GM21717 (cell line): ENCODE results near the gene CHRNA7.
"Not testable (repeated sequence)": the region's sequence is repeated elsewhere in the genome, so short reads cannot be mapped to it uniquely, and the experiment has no call there.

Experiments
- ATAC-seq: cut with Tn5 transposase; IDR thresholded peaks from one replicate; pipeline ENCODE4 v1.9.1; 2021; ENCODE audit warnings: mild to moderate bottlenecking, moderate library complexity; ENCODE audit not compliant: unreplicated experiment

The CHRNA7 gene

DNA sequence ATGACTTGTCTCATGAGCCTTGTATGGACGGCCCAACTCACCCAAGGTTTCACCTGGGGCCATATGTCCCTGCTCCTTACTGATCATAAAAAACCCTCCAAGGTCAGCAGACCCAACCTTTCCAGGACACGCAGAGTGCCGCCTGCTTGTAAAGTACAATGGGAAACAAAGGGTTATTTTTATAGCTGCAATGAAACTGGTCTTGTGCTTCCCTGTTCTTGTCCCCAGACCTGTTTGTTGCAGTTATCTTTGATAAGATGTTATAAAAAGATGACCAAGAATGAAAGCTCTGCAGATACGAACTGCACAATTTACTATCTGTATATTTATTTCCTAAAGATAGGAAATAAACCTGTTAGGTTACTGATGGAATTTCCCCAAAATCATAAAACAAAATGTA lies 136.0 kb downstream of the CHRNA7 start:
- ATAC-seq = not testable (repeated sequence)

DNA sequence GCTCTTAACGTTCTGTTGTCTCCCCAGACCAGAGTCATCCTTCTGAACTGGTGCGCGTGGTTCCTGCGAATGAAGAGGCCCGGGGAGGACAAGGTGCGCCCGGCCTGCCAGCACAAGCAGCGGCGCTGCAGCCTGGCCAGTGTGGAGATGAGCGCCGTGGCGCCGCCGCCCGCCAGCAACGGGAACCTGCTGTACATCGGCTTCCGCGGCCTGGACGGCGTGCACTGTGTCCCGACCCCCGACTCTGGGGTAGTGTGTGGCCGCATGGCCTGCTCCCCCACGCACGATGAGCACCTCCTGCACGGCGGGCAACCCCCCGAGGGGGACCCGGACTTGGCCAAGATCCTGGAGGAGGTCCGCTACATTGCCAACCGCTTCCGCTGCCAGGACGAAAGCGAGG lies 137.6 kb downstream of the CHRNA7 start:
- ATAC-seq = not testable (repeated sequence)

DNA sequence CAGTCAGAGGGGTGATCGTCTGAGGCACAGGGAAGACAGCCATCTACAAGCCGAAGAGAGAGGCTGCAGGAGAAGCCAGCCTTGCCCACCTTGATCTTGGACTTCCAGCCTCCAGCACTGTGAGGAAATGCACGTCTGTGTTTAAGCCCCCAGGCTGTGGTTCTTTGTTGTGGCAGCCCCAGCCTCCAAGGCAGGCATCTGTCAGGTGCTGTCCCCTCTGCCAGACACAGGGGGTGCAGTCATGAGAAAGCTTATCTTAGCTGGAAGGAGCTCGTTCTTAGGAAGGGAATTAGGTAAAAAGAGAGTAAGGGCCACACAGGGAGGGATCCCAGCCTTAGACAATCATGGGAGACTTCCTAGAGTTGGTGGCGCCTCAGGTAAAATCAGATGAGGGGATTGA lies 150.3 kb downstream of the CHRNA7 start:
- ATAC-seq = not testable (repeated sequence)

DNA sequence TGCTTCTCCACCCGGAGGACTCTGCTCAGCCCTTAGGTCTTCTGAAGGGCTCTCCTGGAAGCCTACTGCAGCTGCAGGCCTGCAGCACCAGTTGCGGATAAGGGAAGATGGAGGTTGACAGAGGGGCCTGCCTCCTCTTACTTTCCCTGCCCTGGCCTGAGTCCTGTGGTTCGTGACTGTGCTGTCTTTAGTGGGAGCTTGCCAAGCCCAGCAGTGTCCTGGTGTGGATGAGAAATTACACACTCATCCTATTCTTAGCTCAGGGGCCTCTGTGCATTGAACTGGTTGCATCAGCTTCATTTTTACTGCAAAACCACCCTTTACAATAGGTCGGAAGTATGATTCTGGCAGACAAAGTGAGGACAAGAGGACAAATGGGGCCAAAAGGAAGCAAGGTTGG lies 163.5 kb downstream of the CHRNA7 start:
- not testable (repeated sequence) for ATAC-seq

DNA sequence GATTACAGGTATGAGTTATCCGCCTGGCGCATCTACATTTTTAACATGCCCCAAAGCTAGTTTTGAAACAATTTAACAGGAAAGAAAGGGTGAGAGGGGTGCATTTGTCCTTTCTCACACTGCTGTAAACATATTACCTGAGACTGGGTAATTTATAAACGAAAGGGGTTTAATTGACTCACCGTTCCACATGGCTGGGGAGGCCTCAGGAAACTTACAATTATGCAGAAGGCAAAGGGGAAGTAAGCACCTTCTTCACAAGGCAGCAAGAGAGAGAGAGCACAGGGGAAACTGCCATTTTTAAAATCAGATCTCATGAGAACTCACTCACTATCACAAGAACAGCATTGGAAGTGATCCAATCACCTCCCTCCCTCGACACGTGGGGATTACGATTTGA lies 165.9 kb downstream of the CHRNA7 start:
- not testable (repeated sequence) for ATAC-seq

DNA sequence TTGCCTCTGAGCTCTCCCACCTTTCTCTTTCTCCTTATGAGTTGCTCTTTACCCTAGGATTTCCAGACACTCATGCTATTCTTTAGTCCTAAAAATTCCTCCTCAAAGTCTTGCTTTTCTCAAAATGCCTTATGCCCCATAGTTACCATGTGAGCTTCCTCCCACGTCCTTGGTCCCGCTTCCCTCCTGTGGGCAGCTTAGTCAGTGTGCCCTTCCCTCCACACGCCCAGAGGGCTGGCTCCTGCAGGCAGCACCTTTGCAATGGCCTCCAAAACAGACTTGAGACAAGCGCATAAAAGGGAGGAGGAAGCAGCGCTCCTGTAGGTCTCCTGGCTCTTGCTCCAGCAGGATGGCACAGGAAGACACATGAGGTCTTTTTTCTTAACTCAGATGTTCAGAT lies 168.6 kb downstream of the CHRNA7 start:
- not testable (repeated sequence) for ATAC-seq

DNA sequence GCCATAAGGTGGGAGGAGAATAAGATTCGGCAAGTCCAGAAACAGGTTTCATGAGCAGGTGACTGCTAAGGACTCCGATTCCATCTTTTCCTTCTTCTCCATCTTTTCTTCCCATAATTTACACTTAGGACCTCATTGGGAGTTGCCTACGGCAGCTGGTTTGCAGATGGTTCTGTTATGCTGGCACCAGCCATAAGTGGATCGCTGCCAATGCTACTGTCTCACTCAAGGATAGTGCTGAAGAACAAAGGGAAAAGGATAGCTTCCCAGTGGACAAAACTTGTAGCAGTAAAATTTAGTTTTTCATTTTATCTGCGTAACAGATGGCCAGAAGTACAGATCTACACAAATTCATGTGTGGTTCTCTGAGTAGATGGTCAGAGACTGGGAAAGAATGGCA lies 178.8 kb downstream of the CHRNA7 start:
- not testable (repeated sequence) for ATAC-seq

DNA sequence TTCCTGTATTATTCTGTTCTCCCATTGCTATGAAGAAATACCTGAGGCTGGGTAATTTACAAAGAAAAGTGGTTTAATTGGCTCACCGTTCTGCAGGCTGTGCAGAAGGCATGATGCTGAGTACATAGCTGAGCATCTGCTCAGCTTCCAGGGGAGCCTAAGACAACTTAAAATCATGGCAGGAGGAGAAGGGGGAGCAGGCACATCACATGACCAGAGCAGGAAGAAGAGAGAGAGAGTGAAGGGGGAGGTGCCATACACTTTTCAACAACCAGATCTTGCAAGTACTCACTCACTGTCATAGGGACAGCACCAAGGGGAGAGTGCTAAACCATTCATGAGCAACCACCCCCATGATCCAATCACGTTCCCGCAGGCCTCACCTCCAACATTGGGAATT lies 188.4 kb downstream of the CHRNA7 start:
- ATAC-seq = no peak
